Measurements from ENCODE around the gene AIFM1. TPM values are rescaled to one million over a fixed set of nuclear protein-coding genes. Genes with fewer than 3 reads are reported as not detected.

AIFM1 gene
- total and polyA plus RNA-seq, 2 experiments from 2014 or later: 29.6 to 47.3 TPM

- 0 out of 2 replicates have a peak, but pooled peaks cover 6% of the 10 kb centered on the region for H3K36me3 ChIP-seq (ENCODE audit: insufficient read depth)
- no peaks in the 10 kb centered on the region for H3F3A ChIP-seq (replicated peaks; ENCODE audit: low read depth)
- Mint-ChIP-seq H3K4me3 (no peak overlapping the region), H3K27ac (no peak overlapping the region), H3K4me1 (no peaks in the 10 kb centered on the region), H3K27me3 (ENCODE audit: insufficient read depth, low read depth, poor library complexity) (peaks cover 2% of the 10 kb centered on the region), H3K9me3 (no peaks in the 10 kb centered on the region; the same call in 2 of the 3 replicates), H3K36me3 (ENCODE audit: low read depth) (peaks cover 40% of the 10 kb centered on the region)
- H3K27ac ChIP-seq (ENCODE audit: low read depth): no peak overlapping the region
- H3K79me2 ChIP-seq (replicated peaks; ENCODE audit: insufficient read depth): no peaks in the 10 kb centered on the region
- no peaks in the 10 kb centered on the region for H3K9me2 ChIP-seq (ENCODE audit: insufficient read depth)
- H3K4me1 ChIP-seq (ENCODE audit: insufficient read depth): no peaks in the 10 kb centered on the region
- no peak overlapping the region for H3K4me3 ChIP-seq
- TF ChIP-seq, protein P1, sequence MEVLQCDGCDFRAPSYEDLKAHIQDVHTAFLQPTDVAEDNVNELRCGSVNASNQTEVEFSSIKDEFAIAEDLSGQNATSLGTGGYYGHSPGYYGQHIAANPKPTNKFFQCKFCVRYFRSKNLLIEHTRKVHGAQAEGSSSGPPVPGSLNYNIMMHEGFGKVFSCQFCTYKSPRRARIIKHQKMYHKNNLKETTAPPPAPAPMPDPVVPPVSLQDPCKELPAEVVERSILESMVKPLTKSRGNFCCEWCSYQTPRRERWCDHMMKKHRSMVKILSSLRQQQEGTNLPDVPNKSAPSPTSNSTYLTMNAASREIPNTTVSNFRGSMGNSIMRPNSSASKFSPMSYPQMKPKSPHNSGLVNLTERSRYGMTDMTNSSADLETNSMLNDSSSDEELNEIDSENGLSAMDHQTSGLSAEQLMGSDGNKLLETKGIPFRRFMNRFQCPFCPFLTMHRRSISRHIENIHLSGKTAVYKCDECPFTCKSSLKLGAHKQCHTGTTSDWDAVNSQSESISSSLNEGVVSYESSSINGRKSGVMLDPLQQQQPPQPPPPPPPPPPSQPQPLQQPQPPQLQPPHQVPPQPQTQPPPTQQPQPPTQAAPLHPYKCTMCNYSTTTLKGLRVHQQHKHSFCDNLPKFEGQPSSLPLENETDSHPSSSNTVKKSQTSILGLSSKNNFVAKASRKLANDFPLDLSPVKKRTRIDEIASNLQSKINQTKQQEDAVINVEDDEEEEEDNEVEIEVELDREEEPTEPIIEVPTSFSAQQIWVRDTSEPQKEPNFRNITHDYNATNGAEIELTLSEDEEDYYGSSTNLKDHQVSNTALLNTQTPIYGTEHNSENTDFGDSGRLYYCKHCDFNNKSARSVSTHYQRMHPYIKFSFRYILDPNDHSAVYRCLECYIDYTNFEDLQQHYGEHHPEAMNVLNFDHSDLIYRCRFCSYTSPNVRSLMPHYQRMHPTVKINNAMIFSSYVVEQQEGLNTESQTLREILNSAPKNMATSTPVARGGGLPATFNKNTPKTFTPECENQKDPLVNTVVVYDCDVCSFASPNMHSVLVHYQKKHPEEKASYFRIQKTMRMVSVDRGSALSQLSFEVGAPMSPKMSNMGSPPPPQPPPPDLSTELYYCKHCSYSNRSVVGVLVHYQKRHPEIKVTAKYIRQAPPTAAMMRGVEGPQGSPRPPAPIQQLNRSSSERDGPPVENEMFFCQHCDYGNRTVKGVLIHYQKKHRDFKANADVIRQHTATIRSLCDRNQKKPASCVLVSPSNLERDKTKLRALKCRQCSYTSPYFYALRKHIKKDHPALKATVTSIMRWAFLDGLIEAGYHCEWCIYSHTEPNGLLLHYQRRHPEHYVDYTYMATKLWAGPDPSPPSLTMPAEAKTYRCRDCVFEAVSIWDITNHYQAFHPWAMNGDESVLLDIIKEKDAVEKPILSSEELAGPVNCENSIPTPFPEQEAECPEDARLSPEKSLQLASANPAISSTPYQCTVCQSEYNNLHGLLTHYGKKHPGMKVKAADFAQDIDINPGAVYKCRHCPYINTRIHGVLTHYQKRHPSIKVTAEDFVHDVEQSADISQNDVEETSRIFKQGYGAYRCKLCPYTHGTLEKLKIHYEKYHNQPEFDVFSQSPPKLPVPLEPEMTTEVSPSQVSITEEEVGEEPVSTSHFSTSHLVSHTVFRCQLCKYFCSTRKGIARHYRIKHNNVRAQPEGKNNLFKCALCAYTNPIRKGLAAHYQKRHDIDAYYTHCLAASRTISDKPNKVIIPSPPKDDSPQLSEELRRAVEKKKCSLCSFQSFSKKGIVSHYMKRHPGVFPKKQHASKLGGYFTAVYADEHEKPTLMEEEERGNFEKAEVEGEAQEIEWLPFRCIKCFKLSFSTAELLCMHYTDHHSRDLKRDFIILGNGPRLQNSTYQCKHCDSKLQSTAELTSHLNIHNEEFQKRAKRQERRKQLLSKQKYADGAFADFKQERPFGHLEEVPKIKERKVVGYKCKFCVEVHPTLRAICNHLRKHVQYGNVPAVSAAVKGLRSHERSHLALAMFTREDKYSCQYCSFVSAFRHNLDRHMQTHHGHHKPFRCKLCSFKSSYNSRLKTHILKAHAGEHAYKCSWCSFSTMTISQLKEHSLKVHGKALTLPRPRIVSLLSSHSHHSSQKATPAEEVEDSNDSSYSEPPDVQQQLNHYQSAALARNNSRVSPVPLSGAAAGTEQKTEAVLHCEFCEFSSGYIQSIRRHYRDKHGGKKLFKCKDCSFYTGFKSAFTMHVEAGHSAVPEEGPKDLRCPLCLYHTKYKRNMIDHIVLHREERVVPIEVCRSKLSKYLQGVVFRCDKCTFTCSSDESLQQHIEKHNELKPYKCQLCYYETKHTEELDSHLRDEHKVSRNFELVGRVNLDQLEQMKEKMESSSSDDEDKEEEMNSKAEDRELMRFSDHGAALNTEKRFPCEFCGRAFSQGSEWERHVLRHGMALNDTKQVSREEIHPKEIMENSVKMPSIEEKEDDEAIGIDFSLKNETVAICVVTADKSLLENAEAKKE (CRISPR knock-in tag; IDR thresholded peaks at IDR 0.05): no peak
- TF ChIP-seq ZNF331 (CRISPR knock-in tag; IDR thresholded peaks at IDR 0.05; ENCODE audit: low read depth) (no peak), EZH2 (IDR thresholded peaks at IDR 0.05; ENCODE audit: low read depth, unreplicated experiment) (no peak), ZNF114 (CRISPR knock-in tag; IDR thresholded peaks at IDR 0.05) (no peak), EZH2phosphoT487 (IDR thresholded peaks at IDR 0.05; ENCODE audit: unreplicated experiment) (no peak), POLR2AphosphoS5 (IDR thresholded peaks at IDR 0.05; ENCODE audit: low read depth) (no peak), CTCF (conservative IDR thresholded peaks at IDR 0.05; ENCODE audit: low read depth in 2 of 2) (no peak), NANOG (IDR thresholded peaks at IDR 0.05; ENCODE audit: borderline replicate concordance) (no peak), JUNB (IDR thresholded peaks at IDR 0.05; ENCODE audit: unreplicated experiment) (no peak), CREB1 (CRISPR knock-in tag; IDR thresholded peaks at IDR 0.05; ENCODE audit: low read depth) (no peak), STAT1 (IDR thresholded peaks at IDR 0.05; ENCODE audit: unreplicated experiment) (no peak)
- TF ChIP-seq, protein P2, sequence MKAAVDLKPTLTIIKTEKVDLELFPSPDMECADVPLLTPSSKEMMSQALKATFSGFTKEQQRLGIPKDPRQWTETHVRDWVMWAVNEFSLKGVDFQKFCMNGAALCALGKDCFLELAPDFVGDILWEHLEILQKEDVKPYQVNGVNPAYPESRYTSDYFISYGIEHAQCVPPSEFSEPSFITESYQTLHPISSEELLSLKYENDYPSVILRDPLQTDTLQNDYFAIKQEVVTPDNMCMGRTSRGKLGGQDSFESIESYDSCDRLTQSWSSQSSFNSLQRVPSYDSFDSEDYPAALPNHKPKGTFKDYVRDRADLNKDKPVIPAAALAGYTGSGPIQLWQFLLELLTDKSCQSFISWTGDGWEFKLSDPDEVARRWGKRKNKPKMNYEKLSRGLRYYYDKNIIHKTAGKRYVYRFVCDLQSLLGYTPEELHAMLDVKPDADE (IDR thresholded peaks at IDR 0.05): no peak
- TF ChIP-seq, protein P3, sequence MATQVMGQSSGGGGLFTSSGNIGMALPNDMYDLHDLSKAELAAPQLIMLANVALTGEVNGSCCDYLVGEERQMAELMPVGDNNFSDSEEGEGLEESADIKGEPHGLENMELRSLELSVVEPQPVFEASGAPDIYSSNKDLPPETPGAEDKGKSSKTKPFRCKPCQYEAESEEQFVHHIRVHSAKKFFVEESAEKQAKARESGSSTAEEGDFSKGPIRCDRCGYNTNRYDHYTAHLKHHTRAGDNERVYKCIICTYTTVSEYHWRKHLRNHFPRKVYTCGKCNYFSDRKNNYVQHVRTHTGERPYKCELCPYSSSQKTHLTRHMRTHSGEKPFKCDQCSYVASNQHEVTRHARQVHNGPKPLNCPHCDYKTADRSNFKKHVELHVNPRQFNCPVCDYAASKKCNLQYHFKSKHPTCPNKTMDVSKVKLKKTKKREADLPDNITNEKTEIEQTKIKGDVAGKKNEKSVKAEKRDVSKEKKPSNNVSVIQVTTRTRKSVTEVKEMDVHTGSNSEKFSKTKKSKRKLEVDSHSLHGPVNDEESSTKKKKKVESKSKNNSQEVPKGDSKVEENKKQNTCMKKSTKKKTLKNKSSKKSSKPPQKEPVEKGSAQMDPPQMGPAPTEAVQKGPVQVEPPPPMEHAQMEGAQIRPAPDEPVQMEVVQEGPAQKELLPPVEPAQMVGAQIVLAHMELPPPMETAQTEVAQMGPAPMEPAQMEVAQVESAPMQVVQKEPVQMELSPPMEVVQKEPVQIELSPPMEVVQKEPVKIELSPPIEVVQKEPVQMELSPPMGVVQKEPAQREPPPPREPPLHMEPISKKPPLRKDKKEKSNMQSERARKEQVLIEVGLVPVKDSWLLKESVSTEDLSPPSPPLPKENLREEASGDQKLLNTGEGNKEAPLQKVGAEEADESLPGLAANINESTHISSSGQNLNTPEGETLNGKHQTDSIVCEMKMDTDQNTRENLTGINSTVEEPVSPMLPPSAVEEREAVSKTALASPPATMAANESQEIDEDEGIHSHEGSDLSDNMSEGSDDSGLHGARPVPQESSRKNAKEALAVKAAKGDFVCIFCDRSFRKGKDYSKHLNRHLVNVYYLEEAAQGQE (IDR thresholded peaks at IDR 0.05; ENCODE audit: unreplicated experiment): no peak
- ATAC-seq: no peak
- no peak overlapping the region for H2AFZ ChIP-seq
- no peaks in the 10 kb centered on the region for H4K20me1 ChIP-seq (replicated peaks; ENCODE audit: insufficient read depth)
- no peaks in the 10 kb centered on the region for H3K27me3 ChIP-seq (ENCODE audit: insufficient read depth)
- DNase-seq (ENCODE audit: low spot score): no peak
- H3K4me2 ChIP-seq: no peak overlapping the region
Observed at GRCh38 chrX:130147631-130148030, 18.0 kb downstream of the AIFM1 start.

Measured in GM23338 (cell line).